ENCODE results near the gene TUB. TPM values are rescaled to one million over a fixed set of nuclear protein-coding genes. Genes with fewer than 3 reads are reported as not detected.

The TUB gene
- total RNA-seq, 1 experiment from 2014 or later: 3.3 TPM

- peaks cover 35% of the 10 kb centered on the region for H3K27me3 ChIP-seq (ENCODE audit: low read length)
- DNase-seq: no peak
- H3K36me3 ChIP-seq (ENCODE audit: low read depth, low read length): no peaks in the 10 kb centered on the region
- H3K4me3 ChIP-seq (ENCODE audit: low read length): no peak overlapping the region
- CTCF ChIA-PET: interaction anchor here (3.8 kb wide), 1 partner anchor 67 kb away, joined by 35 read pairs; no protein-coding TSS in a partner anchor
- no peaks in the 10 kb centered on the region for H3K9me3 ChIP-seq (ENCODE audit: low read length)
- POLR2A ChIA-PET (ENCODE audit: unreplicated experiment): no interaction called here
- no TSS peak for BruUV-seq (replicated peaks)
- no peak overlapping the region for H3K4me2 ChIP-seq (ENCODE audit: low read length)
- H3K9ac ChIP-seq (ENCODE audit: low read length): no peak overlapping the region
- no peak overlapping the region for H2AFZ ChIP-seq (ENCODE audit: low read length)
- H3K9me2 ChIP-seq (replicated peaks; ENCODE audit: low read length): no peaks in the 10 kb centered on the region
- H4K20me1 ChIP-seq (ENCODE audit: low read length): no peaks in the 10 kb centered on the region
- TF ChIP-seq CTCF (conservative IDR thresholded peaks at IDR 0.05; ENCODE audit: low read depth, low read length) (no peak), EZH2phosphoT487 (IDR thresholded peaks at IDR 0.05; ENCODE audit: borderline replicate concordance, low read length) (no peak), EZH2 (IDR thresholded peaks at IDR 0.05; ENCODE audit: low read length, unreplicated experiment) (no peak)
- no peaks in the 10 kb centered on the region for H3F3A ChIP-seq (ENCODE audit: low read length, unreplicated experiment)
- intact Hi-C loops (cut with micrococcal nuclease): no loop called here
- H3K27ac ChIP-seq (ENCODE audit: low read length): no peak overlapping the region
- ATAC-seq: no peak
- H3K4me1 ChIP-seq (ENCODE audit: insufficient read depth, low read length): no peaks in the 10 kb centered on the region
- no peaks in the 10 kb centered on the region for H3K79me2 ChIP-seq (ENCODE audit: low read length)
These were observed 48.9 kb upstream of the TUB start for GRCh38 chr11:8032122-8032521.

DNA sequence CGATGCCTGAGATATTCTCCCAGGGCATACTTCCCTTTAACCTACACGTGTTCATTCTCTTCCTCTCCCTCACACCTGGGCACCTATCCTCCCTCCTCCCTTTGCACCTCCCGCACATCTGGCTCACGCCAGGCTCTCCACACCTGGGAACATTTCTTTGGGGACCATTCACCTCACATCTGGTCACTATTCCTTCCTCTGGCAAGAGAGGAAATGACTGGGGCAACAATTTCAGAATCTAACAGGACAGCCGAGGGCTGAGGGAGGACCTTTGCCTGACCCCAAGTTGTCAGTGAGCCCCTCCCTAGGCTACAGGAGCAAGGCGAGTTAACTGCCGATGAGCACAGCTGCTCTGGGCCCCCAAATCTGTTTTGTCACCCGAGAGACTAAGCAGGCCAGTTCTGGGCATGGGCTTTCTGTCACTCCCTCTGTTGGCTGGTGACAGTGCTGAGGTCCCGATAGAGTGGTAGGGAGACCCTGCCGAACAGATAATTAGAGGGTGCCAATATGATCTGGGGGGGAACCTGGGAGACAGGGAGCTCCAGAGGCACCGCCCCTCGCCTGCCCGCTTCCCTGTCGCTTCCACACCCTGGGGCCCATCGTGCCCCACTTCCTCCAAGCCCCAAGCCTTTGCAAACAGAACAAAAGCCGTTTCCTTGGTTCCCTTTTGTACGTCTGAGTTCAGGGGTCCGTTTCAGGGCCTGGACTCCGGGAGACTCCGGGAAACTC is 48.3 kb upstream of the TUB start:
- Histone ChIP-seq H3K27me3 (ENCODE audit: low read length) (peaks cover 39% of the 10 kb centered on the region), H3K36me3 (ENCODE audit: low read depth, low read length) (no peaks in the 10 kb centered on the region), H3K4me1 (ENCODE audit: insufficient read depth, low read length) (no peaks in the 10 kb centered on the region), H2AFZ (ENCODE audit: low read length) (0 out of 2 replicates have a peak overlapping the region, but pooled peaks have one; percentile 34), H3F3A (ENCODE audit: low read length, unreplicated experiment) (no peaks in the 10 kb centered on the region), H4K20me1 (ENCODE audit: low read length) (no peaks in the 10 kb centered on the region), H3K9me2 (replicated peaks; ENCODE audit: low read length) (no peaks in the 10 kb centered on the region), H3K79me2 (ENCODE audit: low read length) (no peaks in the 10 kb centered on the region), H3K9me3 (ENCODE audit: low read length) (no peaks in the 10 kb centered on the region), H3K9ac (ENCODE audit: low read length) (no peak overlapping the region), H3K4me2 (ENCODE audit: low read length) (0 out of 2 replicates have a peak overlapping the region, but pooled peaks have one; percentile 44), H3K4me3 (ENCODE audit: low read length) (no peak overlapping the region), H3K27ac (ENCODE audit: low read length) (no peak overlapping the region)
- TF ChIP-seq CTCF (conservative IDR thresholded peaks at IDR 0.05; ENCODE audit: low read depth, low read length): no peak
- ATAC-seq (no peak), DNase-seq (no peak)
- CTCF ChIA-PET: interaction anchor here (0.6 to 3.8 kb wide), 3 partner anchors 26 to 66 kb away, joined by 3 to 35 read pairs (median 4); no protein-coding TSS in a partner anchor
- POLR2A ChIA-PET (ENCODE audit: unreplicated experiment): interaction anchor here (0.8 kb wide), 1 partner anchor 157 kb away, joined by 4 read pairs; no protein-coding TSS in a partner anchor
- intact Hi-C loops (cut with micrococcal nuclease): loop anchor here (1.0 kb wide), 2 partner anchors 38 to 67 kb away; no protein-coding TSS in a partner anchor
- no TSS peak for BruUV-seq (replicated peaks)
